Thymus (tissue), 11 donors: Measurements from ENCODE around the gene MAPKAP1. TPM values are rescaled to one million over a fixed set of nuclear protein-coding genes. Genes with fewer than 3 reads are reported as not detected.
A peak's percentile ranks its signal among the peaks of the same experiment; 100 is the strongest.

Experiments
- DNase-seq, 9 donors: peaks; one replicate each; pipeline ENCODE4 v3.0.0-alpha.2; 2013; ENCODE audit warnings: low spot score in 9 of 9, low read depth in 6 of 9, missing footprints in 1 of 9
- H3K27ac ChIP-seq, 2 donors: one replicate each; pipeline ENCODE4 v1.5.1; 2013; ENCODE audit warnings: control low read depth in 1 of 2, low read depth in 1 of 2, low read length in 1 of 2, mild to moderate bottlenecking in 1 of 2, moderate library complexity in 1 of 2
- H3K27me3 ChIP-seq, 2 donors: one replicate each; pipeline ENCODE4 v1.5.1; 2013; ENCODE audit warnings: low read length in 1 of 2; ENCODE audit not compliant: control insufficient read depth in 2 of 2, insufficient read depth in 1 of 2
- H3K36me3 ChIP-seq, 2 donors: one replicate each; pipeline ENCODE4 v1.5.1; 2013; ENCODE audit warnings: low read length in 1 of 2, mild to moderate bottlenecking in 1 of 2, moderate library complexity in 1 of 2; ENCODE audit not compliant: control insufficient read depth in 2 of 2, insufficient read depth in 2 of 2
- H3K4me1 ChIP-seq, 2 donors: one replicate each; pipeline ENCODE4 v1.5.1; 2013; ENCODE audit warnings: low read length in 2 of 2; ENCODE audit not compliant: control insufficient read depth in 2 of 2, insufficient read depth in 2 of 2
- H3K4me3 ChIP-seq, 2 donors: one replicate each; pipeline ENCODE4 v1.5.1; 2013; ENCODE audit warnings: low read length in 2 of 2, control low read depth in 1 of 2, mild to moderate bottlenecking in 1 of 2
- H3K9me3 ChIP-seq, 2 donors: one replicate each; pipeline ENCODE4 v1.5.1; 2013; ENCODE audit warnings: low read length in 1 of 2, mild to moderate bottlenecking in 1 of 2; ENCODE audit not compliant: control insufficient read depth in 2 of 2, insufficient read depth in 1 of 2
- WGBS: extraction: QIAGEN DNeasy Blood & Tissue Kit; methylation state at CpG from one replicate; pipeline ENCODE4 v1.1.7; 2013; 5-methylcytosine and 5-hydroxymethylcytosine counted together
- polyA plus RNA-seq: library from polyadenylated mRNA; stranded (reverse); fragments of 200-250 nt; gene quantifications from one replicate; pipeline ENCODE4 v1.2.3, GENCODE V29; 2013
- total RNA-seq: library from RNA; stranded (reverse); fragments of 120-200 nt; gene quantifications from one replicate; pipeline ENCODE4 v1.2.4, GENCODE V29; 2013
- donor health status: healthy.

Gene MAPKAP1
- total and polyA plus RNA-seq, 2 donors, result 40.3 to 40.7 TPM

GRCh38 chr9:125601961-125602360, 105.0 kb downstream of the MAPKAP1 start:
- H3K9me3 ChIP-seq, result no peaks in the 10 kb centered on the region
- no peak overlapping the region for H3K4me3 ChIP-seq
- DNase-seq, result no peak
- no peaks in the 10 kb centered on the region for H3K36me3 ChIP-seq
- H3K27me3 ChIP-seq, result no peaks in the 10 kb centered on the region
- H3K4me1 ChIP-seq, result no peaks in the 10 kb centered on the region
- 98% methylated on average over 7 of the region's 7 CpGs for WGBS
- no peak overlapping the region for H3K27ac ChIP-seq

- 100% methylated on average over 1 of the region's 1 CpG for WGBS
- Histone ChIP-seq H3K4me3 (no peak overlapping the region), H3K27ac (no peak overlapping the region), H3K27me3 (no peaks in the 10 kb centered on the region), H3K36me3 (no peaks in the 10 kb centered on the region), H3K4me1 (no peaks in the 10 kb centered on the region), H3K9me3 (no peaks in the 10 kb centered on the region)
- no peak for DNase-seq
Measured at GRCh38 chr9:125600194-125600593, 106.8 kb downstream of the MAPKAP1 start.

GRCh38 chr9:125594223-125594610, 112.8 kb downstream of the MAPKAP1 start:
- H3K36me3 ChIP-seq, result no peaks in the 10 kb centered on the region
- H3K27me3 ChIP-seq, result no peaks in the 10 kb centered on the region
- H3K27ac ChIP-seq, result no peak overlapping the region
- H3K4me1 ChIP-seq, result peaks cover 0 to 3% of the 10 kb centered on the region in 2 donors
- no peak overlapping the region for H3K4me3 ChIP-seq
- DNase-seq, result no peak
- 94% methylated on average over 3 of the region's 3 CpGs for WGBS
- H3K9me3 ChIP-seq, result no peaks in the 10 kb centered on the region

- WGBS, result 83% methylated on average over 6 of the region's 6 CpGs
- no peaks in the 10 kb centered on the region for H3K9me3 ChIP-seq
- no peaks in the 10 kb centered on the region for H3K27me3 ChIP-seq
- no peaks in the 10 kb centered on the region for H3K36me3 ChIP-seq
- H3K4me1 ChIP-seq, result peaks cover 0 to 3% of the 10 kb centered on the region in 2 donors
- DNase-seq, result no peak
- H3K4me3 ChIP-seq, result no peak overlapping the region
- H3K27ac ChIP-seq, result no peak overlapping the region
Measured at GRCh38 chr9:125593581-125594222, 113.3 kb downstream of the MAPKAP1 start.

- Histone ChIP-seq H3K4me3 (no peak overlapping the region), H3K4me1 (peaks cover 0 to 3% of the 10 kb centered on the region in 2 donors), H3K27ac (no peak overlapping the region), H3K9me3 (no peaks in the 10 kb centered on the region), H3K36me3 (no peaks in the 10 kb centered on the region), H3K27me3 (no peaks in the 10 kb centered on the region)
- WGBS, result 98% methylated on average over 4 of the region's 4 CpGs
- no peak for DNase-seq
Measured at GRCh38 chr9:125591888-125592287, 115.1 kb downstream of the MAPKAP1 start.

GRCh38 chr9:125591245-125591644, 115.8 kb downstream of the MAPKAP1 start:
- no peak for DNase-seq
- WGBS, result 99% methylated on average over 3 of the region's 3 CpGs
- no peaks in the 10 kb centered on the region for H3K36me3 ChIP-seq
- H3K27ac ChIP-seq, result no peak overlapping the region
- H3K4me3 ChIP-seq, result no peak overlapping the region
- no peaks in the 10 kb centered on the region for H3K27me3 ChIP-seq
- H3K4me1 ChIP-seq, result peaks cover under 1 to 7% of the 10 kb centered on the region in 2 donors
- no peaks in the 10 kb centered on the region for H3K9me3 ChIP-seq

GRCh38 chr9:125589287-125589686, 117.7 kb downstream of the MAPKAP1 start:
- no peak overlapping the region for H3K4me3 ChIP-seq
- 94% methylated on average over 4 of the region's 4 CpGs for WGBS
- peaks cover 6 to 9% of the 10 kb centered on the region in 2 donors for H3K36me3 ChIP-seq
- H3K4me1 ChIP-seq, result peaks cover 4 to 8% of the 10 kb centered on the region in 2 donors
- H3K27ac ChIP-seq, result no peak overlapping the region
- H3K9me3 ChIP-seq, result no peaks in the 10 kb centered on the region
- no peaks in the 10 kb centered on the region for H3K27me3 ChIP-seq
- no peak for DNase-seq

GRCh38 chr9:125587819-125588460, 119.1 kb downstream of the MAPKAP1 start:
- Histone ChIP-seq H3K4me3 (no peak overlapping the region), H3K36me3 (peaks cover 7 to 12% of the 10 kb centered on the region in 2 donors), H3K27ac (no peak overlapping the region), H3K27me3 (no peaks in the 10 kb centered on the region), H3K4me1 (peaks cover 4 to 6% of the 10 kb centered on the region in 2 donors), H3K9me3 (no peaks in the 10 kb centered on the region)
- DNase-seq, result no peak
- 97% methylated on average over 5 of the region's 5 CpGs for WGBS

GRCh38 chr9:125586172-125586511, 120.9 kb downstream of the MAPKAP1 start:
- peak in 2 of 9 donors; percentile 13 to 17 for DNase-seq
- H3K4me3 ChIP-seq, result no peak overlapping the region
- H3K36me3 ChIP-seq, result peaks cover 11 to 14% of the 10 kb centered on the region in 2 donors
- H3K4me1 ChIP-seq, result peaks cover 4 to 6% of the 10 kb centered on the region in 2 donors
- no peaks in the 10 kb centered on the region for H3K27me3 ChIP-seq
- H3K27ac ChIP-seq, result no peak overlapping the region
- no peaks in the 10 kb centered on the region for H3K9me3 ChIP-seq
- 15% methylated on average over 3 of the region's 3 CpGs for WGBS
